ENCODE measurements around the gene NENF. TPM values are rescaled to one million over a fixed set of nuclear protein-coding genes. Genes with fewer than 3 reads are reported as not detected.
"Not testable (repeated sequence)": the region's sequence is repeated elsewhere in the genome, so short reads cannot be mapped to it uniquely, and the experiment has no call there.

Gene NENF
- total RNA-seq, 3 donors from 2014 or later = 78.9 to 142 (median 142) TPM

GRCh38 chr1:212471891-212472675, 39.4 kb downstream of the NENF start:
- Histone ChIP-seq H3K4me1 (peaks cover 4 to 8% of the 10 kb centered on the region in 2 donors), H3K27ac (no peak overlapping the region), H3K27me3 (no peaks in the 10 kb centered on the region), H3K4me3 (no peak overlapping the region), H3K36me3 (no peaks in the 10 kb centered on the region), H3K9me3 (no peaks in the 10 kb centered on the region)
- TF ChIP-seq CTCF (IDR thresholded peaks at IDR 0.05) (no peak), POLR2AphosphoS5 (IDR thresholded peaks at IDR 0.05) (no peak), POLR2A (IDR thresholded peaks at IDR 0.05) (no peak)
- DNase-seq (ENCODE audit: low spot score in 2 of 2) = no peak
- intact Hi-C loops (cut with DNase I; ENCODE audit: low total_unique reads) = no loop called here

GRCh38 chr1:212473729-212474128, 41.0 kb downstream of the NENF start:
- Histone ChIP-seq H3K9me3 (no peaks in the 10 kb centered on the region), H3K4me3 (no peak overlapping the region), H3K36me3 (no peaks in the 10 kb centered on the region), H3K27me3 (no peaks in the 10 kb centered on the region), H3K4me1 (peaks cover 4 to 5% of the 10 kb centered on the region in 2 donors), H3K27ac (no peak overlapping the region)
- intact Hi-C loops (cut with DNase I; ENCODE audit: low total_unique reads) = no loop called here
- DNase-seq (ENCODE audit: low spot score in 2 of 2) = peak in 1 of 2 donors; percentile 35
- TF ChIP-seq POLR2A (IDR thresholded peaks at IDR 0.05) (no peak), CTCF (IDR thresholded peaks at IDR 0.05) (no peak), POLR2AphosphoS5 (IDR thresholded peaks at IDR 0.05) (no peak)

GRCh38 chr1:212475151-212475550, 42.4 kb downstream of the NENF start:
- TF ChIP-seq CTCF (IDR thresholded peaks at IDR 0.05) (no peak), POLR2A (IDR thresholded peaks at IDR 0.05) (no peak)
- DNase-seq (ENCODE audit: low spot score in 2 of 2) = peak in 1 of 2 donors; percentile 27
- Histone ChIP-seq H3K27me3 (no peaks in the 10 kb centered on the region), H3K4me1 (peaks cover 0 to 4% of the 10 kb centered on the region in 2 donors), H3K27ac (no peak overlapping the region), H3K4me3 (no peak overlapping the region), H3K9me3 (no peaks in the 10 kb centered on the region), H3K36me3 (no peaks in the 10 kb centered on the region)
- intact Hi-C loops (cut with DNase I; ENCODE audit: low total_unique reads) = no loop called here

GRCh38 chr1:212475831-212476230, 43.1 kb downstream of the NENF start:
- H3K36me3 ChIP-seq; H3K4me1 ChIP-seq; intact Hi-C loops (cut with DNase I; ENCODE audit: low total_unique reads); H3K4me3 ChIP-seq; H3K9me3 ChIP-seq; DNase-seq (ENCODE audit: low spot score in 2 of 2); H3K27me3 ChIP-seq; H3K27ac ChIP-seq: not testable (repeated sequence)

- no peaks in the 10 kb centered on the region for H3K4me1 ChIP-seq
- intact Hi-C loops (cut with DNase I; ENCODE audit: low total_unique reads) = no loop called here
- no peaks in the 10 kb centered on the region for H3K9me3 ChIP-seq
- H3K27me3 ChIP-seq = no peaks in the 10 kb centered on the region
- no peaks in the 10 kb centered on the region for H3K36me3 ChIP-seq
- TF ChIP-seq CTCF (IDR thresholded peaks at IDR 0.05) (peak; percentile 77 to 90 (median 86)), POLR2A (IDR thresholded peaks at IDR 0.05) (no peak), POLR2AphosphoS5 (IDR thresholded peaks at IDR 0.05) (peak in 2 of 3 donors; percentile 30 to 46)
- DNase-seq (ENCODE audit: low spot score in 2 of 2) = peak; percentile 81 to 85
- no peak overlapping the region for H3K27ac ChIP-seq
- H3K4me3 ChIP-seq = no peak overlapping the region
Observed at GRCh38 chr1:212477014-212477679, 44.4 kb downstream of the NENF start.

Measured in breast epithelium (tissue), 4 donors.